ENCODE results near the gene PDE4A.
A peak's percentile ranks its signal among the peaks of the same experiment; 100 is the strongest.
"Not testable (repeated sequence)": the region's sequence is repeated elsewhere in the genome, so short reads cannot be mapped to it uniquely, and the experiment has no call there.

PDE4A gene

DNA sequence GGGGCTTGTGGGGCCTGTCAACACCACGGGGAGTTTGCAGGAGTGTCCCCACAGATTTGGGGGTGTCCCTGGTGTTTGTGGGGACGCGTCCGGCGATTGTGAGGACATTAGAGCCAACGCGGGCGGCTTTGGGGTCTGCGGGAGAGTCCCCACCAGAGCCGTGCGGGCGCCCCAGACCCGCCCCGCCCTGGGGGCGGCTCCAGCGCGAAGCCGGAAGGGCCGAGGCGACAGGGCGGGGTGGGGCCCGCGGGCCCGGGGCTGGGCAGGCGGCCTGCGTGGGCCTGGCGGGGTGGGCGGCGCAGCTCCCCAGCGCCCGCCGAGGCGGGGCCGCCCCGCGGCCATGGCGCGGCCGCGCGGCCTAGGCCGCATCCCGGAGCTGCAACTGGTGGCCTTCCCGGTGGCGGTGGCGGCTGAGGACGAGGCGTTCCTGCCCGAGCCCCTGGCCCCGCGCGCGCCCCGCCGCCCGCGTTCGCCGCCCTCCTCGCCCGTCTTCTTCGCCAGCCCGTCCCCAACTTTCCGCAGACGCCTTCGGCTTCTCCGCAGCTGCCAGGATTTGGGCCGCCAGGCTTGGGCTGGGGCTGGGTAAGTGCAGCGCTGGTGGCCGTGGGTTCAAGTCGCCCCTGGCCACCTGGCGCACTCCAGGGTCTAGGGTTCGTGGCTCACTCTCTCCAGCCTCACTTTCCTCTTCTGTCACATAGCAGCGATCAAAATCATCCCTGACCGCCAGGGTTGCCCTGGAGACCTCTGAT, 10.3 kb downstream of the PDE4A start:
- no peak for DNase-seq

DNA sequence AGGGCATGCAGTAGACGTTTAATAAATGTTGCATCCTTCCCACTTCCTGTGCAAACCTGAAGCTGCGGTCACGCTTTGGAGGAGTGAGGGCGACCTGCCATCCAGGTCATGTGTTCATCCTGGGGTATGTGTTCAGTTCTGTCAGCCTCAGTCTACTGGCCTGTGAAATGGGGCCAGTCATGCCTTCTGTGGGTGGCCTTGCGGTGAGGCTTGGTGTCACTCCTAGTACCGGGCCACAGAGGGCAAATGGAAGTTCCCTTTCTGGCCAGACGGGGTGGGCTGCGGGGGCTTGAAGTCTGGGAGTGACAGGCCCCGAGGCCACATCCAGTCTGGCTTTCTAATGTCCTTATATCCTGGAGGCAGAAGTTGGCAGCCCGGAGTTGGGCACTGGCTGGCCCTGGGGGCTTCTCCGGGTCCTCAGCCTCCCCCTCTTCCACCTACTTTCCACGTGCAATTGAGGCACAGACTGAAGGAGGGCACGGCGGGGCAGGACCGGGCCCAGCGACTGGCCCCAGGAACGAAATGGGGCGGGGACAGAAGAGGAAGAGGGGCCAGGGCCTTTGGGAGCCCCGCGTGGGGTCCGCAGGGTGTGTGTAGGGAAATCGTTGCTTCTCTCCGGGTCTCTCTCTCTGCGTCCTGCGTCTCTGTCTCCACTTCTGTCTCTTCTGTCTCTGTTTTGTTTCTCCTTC, 11.1 kb downstream of the PDE4A start:
- peak; percentile 49 for DNase-seq

DNA sequence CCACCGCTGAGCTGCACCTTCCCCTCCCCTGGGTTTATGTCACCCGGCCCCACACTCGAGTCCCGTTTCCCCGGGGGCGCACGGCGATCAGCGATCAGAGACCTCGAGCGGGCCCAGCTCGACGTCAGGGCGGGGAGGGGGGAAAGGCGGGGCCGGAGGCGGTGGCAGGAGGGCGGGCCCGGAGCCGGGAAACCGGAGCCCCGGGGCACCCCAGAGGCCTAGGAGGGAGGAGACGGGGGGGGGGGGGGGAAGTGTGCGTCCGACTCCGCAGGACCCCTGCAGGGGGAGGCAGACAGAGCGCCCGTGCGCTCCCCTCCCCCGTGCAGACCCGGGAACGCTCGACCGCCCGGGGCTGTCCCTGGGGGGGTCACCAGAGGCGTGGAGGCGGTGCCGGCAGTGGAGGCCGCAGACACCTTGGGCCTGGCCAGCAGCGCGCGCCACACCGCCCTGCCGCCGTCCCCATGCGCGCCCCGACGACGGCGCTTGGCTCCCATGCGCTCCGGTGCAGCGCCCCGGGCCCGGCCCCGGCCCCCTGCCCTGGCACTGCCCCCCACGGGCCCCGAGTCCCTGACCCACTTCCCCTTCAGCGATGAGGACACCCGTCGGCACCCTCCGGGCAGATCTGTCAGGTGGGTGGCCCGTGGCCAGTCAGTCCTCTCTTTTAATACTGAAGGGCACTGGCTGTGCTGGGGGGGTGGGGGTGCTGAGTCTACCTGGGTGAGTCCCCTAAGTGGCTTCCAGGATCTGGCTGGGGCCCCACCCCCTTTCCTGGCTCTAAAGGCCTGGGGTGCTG, 11.8 kb downstream of the PDE4A start:
- peak; percentile 74 for DNase-seq

DNA sequence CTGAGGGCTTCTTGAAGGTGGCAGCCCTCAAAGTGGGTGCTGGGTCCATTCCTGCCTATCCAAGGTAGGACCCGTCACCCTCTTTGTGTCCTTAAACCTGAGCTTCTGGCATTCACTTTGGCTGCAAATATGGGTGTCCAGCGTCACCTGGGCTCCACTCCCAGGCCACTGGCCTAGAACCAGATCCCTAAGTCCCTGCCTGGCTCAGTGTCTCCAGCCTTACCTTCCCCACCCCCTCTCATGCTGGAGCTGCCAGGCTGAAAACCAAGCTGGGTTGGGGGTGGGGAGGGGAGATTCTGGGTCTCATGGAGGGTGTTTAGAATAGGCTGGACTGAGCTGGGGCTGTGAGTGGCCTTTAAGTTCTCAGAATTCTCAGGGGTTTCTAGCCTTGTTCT, 12.4 kb downstream of the PDE4A start:
- DNase-seq, result no peak

DNA sequence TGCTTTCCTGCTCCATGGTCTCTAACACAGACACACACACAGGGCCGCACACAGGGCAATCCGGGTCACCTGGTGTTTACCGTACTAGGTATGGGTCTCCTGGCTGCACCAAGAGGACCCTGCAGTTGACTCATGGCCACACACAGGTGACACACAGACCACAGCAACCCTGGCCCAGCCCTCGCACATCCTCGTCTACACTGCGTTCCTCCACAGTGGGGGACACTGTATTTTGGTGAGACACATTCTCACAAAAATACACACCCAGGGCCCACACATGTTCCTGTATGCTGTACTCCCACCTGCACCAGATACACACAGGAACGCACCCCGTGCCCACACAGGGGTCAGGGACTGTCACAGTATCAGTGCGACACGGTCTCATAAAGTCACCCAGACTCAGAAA, 12.8 kb downstream of the PDE4A start:
- no peak for DNase-seq

DNA sequence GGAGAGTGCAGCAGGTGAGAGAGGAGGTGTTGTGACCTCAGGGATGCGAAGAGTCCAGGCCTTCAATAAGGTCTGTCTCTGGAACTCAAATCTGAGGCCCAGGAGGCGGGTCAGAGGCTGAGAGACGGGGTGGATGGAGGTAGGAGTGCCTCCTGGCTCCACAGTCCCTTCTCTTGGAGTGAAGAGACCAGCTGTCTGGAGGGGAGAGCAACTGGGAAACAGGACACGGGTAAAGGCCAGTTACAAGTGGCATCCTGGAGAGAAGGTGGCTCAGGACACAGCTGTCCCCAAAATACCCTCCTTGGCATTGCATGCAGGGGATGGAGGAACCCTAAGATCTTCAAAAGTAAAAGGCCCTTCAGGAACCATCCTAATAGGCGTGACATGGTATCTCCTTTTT, 19.2 kb downstream of the PDE4A start:
- DNase-seq, result no peak

DNA sequence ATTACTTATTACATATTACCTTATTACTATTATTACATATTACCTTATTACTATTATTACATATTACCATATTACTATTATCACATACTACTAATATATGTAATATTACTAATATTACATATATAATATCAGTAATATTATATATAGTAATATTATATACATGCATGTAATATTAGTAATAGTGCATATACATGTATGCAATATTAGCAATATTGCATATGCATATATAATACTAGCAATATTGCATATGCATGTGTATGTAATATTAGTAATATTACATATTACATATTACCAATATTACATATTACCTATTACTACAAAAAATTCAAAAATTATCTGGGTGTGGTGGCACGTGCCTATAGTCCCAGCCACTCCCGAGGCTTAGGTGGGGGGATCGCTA, 22.4 kb downstream of the PDE4A start:
- no peak for DNase-seq

DNA sequence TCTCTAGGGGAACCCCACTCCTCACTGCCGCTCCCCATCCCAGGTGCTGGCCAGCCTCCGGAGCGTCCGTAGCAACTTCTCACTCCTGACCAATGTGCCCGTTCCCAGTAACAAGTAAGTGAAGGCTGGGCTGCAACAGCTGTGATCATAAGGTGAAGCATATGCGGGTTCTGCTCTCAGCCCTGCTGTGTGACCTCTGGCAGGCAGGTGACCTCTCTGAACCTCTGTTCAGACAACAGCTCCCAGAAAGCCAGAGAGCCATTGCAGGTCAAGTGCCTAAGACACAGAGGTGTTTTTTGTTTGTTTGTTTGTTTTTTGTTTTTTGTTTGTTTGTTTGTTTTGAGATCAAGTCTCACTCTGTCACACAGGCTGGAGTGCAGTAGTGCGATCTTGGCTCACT, 28.7 kb downstream of the PDE4A start:
- no peak for DNase-seq

DNA sequence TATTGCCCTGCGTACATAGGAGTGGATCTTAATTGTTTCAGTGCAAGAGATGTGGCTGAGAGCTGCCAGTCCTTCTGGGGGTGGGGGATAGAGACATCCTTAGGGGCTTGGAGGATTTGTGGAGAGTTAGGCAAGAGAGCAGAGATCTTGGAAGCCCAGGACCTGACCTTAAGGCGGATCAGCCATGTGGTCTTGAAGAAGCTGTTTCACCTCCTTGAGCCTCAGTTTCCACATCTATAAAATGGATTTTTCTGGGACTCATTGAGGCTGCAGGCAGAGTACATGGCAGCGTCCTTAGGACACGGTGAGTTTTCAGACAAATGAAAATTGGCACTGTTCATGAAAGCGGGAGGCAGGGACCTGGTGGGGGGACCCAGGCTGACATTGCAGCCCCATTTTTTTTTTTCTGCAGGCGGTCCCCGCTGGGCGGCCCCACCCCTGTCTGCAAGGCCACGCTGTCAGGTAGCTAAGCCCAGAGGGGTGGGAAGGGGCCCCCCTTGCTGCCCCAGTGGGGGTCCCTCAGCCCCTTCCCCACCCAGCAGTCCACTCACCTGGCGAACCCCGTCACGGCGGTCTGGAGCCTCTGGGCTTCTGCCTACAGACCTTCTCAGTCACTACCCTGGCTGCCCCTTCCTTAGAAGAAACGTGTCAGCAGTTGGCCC, 30.0 kb downstream of the PDE4A start:
- DNase-seq, result no peak

DNA sequence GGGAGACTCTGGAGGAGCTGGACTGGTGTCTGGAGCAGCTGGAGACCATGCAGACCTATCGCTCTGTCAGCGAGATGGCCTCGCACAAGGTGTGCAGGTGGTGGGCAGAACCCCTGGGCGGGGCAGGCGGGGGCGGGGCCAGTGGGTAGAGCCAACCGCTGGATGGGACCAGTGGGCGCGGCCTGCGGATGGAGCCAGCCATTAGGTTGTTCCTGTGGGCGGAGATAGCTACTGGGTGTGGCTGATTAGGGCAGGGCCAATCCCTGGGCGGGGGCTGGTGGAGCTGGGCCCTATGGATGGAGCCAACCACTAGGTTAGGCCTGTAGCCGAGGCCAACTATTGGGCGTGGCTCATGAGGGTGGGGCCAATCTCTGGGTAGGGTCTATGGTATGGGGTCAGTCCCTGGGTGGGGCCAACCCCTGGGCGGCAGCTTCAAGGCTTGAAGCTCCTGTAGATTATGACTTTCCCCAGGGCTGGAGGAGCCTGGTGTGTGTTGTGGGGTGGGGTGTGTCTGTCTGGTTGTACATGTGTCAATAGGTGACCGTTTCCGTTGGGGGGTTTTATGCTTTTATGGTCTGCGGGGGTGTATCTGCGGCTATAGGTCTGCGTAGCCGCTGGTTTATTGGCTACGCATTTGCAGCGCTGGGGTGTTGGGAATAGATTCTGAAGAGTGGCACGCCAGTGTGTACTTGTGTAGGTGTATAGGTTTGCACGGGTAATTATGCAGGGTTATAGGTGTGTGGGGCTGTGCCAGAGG, 30.7 kb downstream of the PDE4A start:
- DNase-seq, result no peak

DNA sequence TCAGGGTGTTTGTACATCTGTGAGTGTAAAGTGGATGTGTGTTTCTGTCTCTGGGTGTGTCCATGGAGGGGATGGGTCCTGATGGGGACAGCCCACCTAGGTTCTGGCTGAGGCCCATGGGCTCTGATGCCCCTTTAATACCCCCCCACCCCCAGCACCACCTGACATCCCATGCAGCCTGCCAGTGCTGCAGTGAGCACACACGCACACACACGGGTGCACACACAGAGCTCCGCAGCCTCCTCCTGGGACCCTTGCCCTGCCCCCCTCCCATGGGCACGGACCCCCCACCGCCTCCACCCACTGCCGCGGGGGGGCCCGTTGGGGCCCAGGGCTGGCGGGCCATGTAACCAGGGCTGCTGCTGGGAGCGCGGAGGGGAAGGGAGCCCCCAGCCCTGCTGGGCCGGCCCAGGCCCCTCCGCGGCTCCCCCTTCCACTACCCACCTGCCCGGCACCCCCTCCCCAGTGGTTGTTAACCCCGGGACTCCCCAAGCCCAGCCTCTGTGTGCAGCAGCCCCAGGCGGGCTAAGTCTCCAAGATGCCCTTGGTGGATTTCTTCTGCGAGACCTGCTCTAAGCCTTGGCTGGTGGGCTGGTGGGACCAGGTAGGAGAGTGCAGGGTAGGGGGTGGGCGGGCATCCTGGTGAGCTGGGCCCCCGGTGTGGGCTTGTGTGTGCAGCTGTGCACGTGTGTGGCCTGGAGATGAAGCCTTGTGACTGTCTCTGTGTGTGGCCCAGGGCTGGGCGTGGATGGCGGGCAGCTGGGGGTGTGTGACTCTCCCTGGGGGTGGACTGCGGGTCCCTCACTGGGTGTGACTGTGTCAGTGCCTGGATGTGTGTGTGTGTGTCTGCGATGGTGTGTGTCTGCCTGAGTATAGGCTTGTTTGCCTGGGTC, 32.6 kb downstream of the PDE4A start:
- no peak for DNase-seq

DNA sequence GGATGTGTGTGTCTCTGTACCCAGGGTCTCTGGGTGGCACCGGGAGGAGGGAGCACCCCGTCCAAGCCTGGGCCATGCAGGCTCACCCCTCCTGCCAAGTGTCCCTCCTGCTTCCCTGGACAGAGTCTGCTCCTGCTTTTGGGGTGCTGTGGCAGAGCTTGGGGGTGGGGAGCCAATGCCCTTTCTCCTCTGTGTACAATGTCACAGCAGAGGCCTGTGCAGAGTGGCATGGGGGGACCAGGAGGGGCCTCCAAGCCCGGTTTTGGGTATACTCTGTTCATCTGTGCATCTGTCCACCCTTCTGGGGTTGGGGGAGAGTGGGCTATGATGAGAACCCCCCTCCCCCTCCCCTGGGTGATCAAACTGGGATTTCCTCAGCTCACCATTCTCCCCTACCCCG, 33.5 kb downstream of the PDE4A start:
- no peak for DNase-seq

DNA sequence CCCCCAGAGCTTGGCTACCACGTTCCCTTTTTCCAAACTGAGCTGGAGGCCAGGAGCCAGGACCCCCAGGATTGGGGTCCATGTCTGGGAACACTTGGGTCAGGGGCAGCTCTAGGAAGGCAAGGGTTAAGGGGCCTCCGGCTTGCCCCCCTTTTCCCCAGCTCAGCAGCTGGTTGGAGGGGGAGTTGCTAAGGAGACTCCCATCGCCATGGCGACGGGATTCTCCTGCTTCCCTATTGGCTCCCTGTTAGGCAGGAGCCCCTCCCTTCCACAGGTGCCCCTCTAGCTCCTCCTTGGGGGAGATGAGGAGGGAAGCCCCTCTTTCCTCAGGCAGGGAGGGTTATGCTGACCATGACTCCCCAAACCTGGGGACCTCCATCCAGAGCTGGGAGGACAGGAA, 33.9 kb downstream of the PDE4A start:
- no peak for DNase-seq

DNA sequence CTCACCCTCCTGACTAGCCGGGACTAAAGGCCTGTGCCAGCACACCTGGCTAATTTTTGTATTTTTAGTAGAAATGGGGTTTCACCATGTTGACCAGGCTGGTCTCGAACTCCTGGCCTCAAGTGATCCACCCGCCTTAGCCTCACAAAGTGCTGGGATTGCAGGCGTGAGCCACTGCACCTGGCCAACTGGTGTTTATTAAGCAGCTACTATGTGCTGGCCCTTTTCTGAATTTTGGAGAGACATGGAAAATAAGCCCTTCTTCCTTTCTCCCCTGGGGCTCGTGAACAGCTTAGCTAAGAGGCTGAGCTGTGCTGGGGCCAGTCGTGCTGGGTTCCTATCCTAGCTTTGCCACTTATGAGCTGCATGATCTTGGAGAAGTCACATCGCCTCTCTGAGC, 38.4 kb downstream of the PDE4A start:
- not testable (repeated sequence) for DNase-seq

DNA sequence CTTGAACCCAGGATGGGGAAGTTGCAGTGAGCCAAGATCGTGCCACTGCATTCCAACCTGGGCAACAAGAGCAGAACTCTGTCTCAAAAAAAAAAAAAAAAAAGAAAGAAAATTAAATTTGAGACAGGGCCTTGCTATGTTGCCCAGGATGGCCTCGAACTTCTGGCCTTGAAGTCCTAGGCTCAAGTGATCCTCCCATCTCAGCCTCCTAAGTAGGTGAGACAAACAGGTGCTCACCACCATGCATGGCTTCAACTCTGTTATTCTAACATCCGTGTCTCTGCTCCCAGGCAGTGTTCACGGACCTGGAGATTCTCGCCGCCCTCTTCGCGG, 40.3 kb downstream of the PDE4A start:
- no peak for DNase-seq

DNA sequence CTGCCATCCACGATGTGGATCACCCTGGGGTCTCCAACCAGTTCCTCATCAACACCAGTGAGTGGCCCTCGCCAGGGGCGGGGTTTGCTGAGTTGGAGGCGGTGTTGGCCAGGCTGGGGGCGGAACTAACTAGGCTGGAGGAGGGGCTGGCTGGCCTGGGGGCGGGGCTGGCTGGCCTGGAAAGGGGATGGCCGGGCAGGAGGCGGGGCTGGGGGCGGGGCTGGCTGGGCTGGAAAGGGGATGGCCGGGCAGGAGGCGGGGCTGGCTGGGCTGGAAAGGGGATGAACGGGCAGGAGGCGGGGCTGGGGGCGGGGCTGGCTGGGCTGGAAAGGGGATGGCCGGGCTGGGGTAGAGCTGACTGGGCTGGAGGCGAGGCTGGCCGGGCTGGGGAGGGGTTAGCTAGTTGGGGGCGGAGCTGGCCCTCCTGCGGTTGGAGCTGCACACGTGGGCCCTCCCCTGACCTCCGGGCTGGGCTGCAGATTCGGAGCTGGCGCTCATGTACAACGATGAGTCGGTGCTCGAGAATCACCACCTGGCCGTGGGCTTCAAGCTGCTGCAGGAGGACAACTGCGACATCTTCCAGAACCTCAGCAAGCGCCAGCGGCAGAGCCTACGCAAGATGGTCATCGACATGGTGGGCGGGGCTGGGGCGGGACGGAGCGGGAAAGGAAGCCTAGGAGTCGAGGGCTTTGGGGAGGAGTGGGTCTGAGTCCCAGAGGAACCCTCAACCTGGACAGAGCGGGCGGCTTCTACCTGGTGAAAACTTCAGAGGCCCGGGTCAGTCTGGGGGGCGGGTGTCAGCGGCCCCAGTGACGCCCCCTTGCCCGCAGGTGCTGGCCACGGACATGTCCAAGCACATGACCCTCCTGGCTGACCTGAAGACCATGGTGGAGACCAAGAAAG, 41.0 kb downstream of the PDE4A start:
- peak; percentile 90 for DNase-seq

DNA sequence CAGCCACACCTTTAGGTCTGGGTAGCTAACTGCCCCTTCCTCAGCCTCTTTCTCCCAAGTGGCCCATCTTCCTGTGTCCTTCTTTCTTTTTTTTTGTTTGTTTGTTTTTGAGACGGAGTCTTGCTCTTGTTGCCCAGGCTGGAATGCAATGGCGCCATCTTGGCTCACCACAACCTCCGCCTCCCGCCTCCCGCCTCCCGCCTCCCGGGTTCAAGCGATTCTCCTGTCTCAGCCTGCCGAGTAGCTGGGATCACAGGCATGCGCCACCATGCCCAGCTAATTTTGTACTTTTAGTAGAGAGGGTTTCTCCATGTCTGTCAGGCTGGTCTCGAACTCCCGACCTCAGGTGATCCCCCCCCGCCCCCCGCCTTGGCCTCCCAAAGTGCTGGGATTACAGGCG, 41.7 kb downstream of the PDE4A start:
- DNase-seq, result not testable (repeated sequence)

DNA sequence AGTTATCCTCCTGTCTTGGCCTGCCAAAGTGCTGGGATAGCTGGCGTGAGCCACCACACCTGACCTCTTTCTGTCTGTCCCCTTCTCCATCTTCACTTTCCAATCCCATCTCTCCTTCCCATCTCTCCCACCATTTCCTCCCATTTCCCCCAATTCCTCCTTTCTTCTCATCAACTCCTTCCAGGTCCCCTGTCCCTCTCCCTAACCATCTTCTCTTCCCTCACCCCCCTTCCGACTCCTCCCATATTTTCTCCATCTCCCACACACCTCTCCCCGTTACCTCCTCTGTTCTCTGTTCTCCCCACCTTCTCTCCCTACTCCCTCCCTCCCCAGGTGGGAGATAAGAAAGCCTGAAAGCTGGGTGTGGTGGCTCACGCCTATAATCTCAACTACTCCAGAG, 42.2 kb downstream of the PDE4A start:
- DNase-seq, result no peak

DNA sequence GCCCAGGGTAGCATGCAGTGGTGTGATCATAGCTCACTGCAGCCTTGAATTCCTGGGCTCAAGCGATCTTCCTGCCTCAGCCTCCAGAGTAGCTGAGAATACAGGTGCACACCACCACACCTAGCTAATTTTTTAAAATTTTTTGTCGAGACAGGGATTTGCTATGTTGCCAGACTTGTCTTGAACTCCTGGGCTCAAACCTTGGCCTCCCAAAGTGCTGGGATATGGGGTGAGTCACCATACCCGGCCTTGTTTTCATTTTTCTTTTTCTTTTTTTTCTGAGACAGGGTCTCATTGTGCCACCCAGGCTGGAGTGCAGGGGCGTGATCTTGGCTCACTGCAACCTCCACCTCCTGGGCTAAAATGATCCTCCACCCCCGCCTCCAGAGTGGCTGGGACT, 44.1 kb downstream of the PDE4A start:
- DNase-seq, result no peak

DNA sequence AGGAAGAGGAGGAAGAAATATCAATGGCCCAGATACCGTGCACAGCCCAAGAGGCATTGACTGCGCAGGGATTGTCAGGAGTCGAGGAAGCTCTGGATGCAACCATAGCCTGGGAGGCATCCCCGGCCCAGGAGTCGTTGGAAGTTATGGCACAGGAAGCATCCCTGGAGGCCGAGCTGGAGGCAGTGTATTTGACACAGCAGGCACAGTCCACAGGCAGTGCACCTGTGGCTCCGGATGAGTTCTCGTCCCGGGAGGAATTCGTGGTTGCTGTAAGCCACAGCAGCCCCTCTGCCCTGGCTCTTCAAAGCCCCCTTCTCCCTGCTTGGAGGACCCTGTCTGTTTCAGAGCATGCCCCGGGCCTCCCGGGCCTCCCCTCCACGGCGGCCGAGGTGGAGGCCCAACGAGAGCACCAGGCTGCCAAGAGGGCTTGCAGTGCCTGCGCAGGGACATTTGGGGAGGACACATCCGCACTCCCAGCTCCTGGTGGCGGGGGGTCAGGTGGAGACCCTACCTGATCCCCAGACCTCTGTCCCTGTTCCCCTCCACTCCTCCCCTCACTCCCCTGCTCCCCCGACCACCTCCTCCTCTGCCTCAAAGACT, 46.9 kb downstream of the PDE4A start:
- no peak for DNase-seq
